OCI-LY3 (cell line): ENCODE data around the gene SPATA9.

Experiments
- CTCF ChIP-seq: fragments of 200-600, 300-600 bp; sonication (generic); IDR thresholded peaks from 2 replicates; pipeline ENCODE4 v1.5.1; 2014; ENCODE audit warnings: antibody characterized with exemption, low read length, low read depth
- EZH2phosphoT487 ChIP-seq: fragments of 200-600 bp; shearing (Covaris generic); IDR thresholded peaks from 2 replicates; pipeline ENCODE4 v1.6.1; 2018; ENCODE audit warnings: antibody characterized with exemption, mixed run types, low read depth

DNA sequence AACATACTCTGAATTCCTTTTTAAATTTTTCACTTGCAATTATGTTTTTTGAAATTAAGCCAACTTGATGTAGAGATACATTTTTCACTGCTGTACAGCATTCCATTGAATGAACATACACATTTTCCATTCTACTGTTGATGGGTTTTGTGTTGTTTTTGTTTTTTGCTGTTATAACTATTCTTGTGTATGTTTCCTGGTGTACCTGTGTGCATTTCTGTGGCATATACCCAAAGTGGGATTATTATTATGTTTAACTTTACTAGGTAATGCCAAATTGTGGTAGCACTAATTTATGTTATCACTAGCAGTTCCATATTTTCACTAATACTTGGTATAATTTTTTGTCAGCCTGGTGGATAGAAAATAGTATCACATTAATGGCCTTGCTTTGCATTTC, 33.5 kb downstream of the SPATA9 start:
- TF ChIP-seq CTCF (no peak), EZH2phosphoT487 (no peak)
